DOHH2 (cell line): ENCODE results near the gene NGDN.

Source experiments
- H3F3A ChIP-seq: fragments of 200-600 bp; sonication (generic), shearing (Covaris generic); 2 replicates; pipeline ENCODE4 v1.6.0; 2016; ENCODE audit warnings: antibody characterized with exemption, mild to moderate bottlenecking; ENCODE audit not compliant: control insufficient read depth, insufficient read depth
- H3K27ac ChIP-seq: fragments of 200-600 bp; sonication (generic); 2 replicates; pipeline ENCODE4 v1.5.1; 2014; ENCODE audit warnings: low read depth, mild to moderate bottlenecking, low read length, moderate library complexity
- H3K27me3 ChIP-seq: fragments of 200-600 bp; sonication (generic); 2 replicates; pipeline ENCODE4 v1.6.1; 2014; ENCODE audit warnings: mild to moderate bottlenecking, low read length, mixed read lengths; ENCODE audit not compliant: control insufficient read depth
- H3K36me3 ChIP-seq: fragments of 200-600 bp; sonication (generic); 2 replicates; pipeline ENCODE4 v1.6.1; 2014; ENCODE audit warnings: mild to moderate bottlenecking, low read length, moderate library complexity, mixed read lengths; ENCODE audit not compliant: control insufficient read depth
- H3K4me1 ChIP-seq: fragments of 200-600 bp; sonication (generic); 2 replicates; pipeline ENCODE4 v1.6.1; 2014; ENCODE audit warnings: mild to moderate bottlenecking, low read length, mixed read lengths; ENCODE audit not compliant: control insufficient read depth
- H3K4me2 ChIP-seq: fragments of 200-600 bp; sonication (generic); 2 replicates; pipeline ENCODE4 v1.6.0; 2014; ENCODE audit warnings: mild to moderate bottlenecking, low read length, moderate library complexity
- H3K4me3 ChIP-seq: fragments of 200-600 bp; sonication (generic); 2 replicates; pipeline ENCODE4 v1.5.1; 2014; ENCODE audit warnings: mild to moderate bottlenecking, low read length, mixed read lengths
- H3K79me2 ChIP-seq: fragments of 200-600 bp; sonication (generic); 2 replicates; pipeline ENCODE4 v1.6.1; 2014; ENCODE audit warnings: mild to moderate bottlenecking, low read length, mixed read lengths; ENCODE audit not compliant: control insufficient read depth
- H3K9me2 ChIP-seq: fragments of 200-600 bp; sonication (generic); replicated peaks from 2 replicates; pipeline ENCODE4 v1.6.1; 2014; ENCODE audit warnings: mild to moderate bottlenecking, low read length, mixed read lengths; ENCODE audit not compliant: control insufficient read depth
- H3K9me3 ChIP-seq: fragments of 200-600 bp; sonication (generic); 2 replicates; pipeline ENCODE4 v1.6.1; 2014; ENCODE audit warnings: antibody characterized with exemption, low read length, mixed read lengths; ENCODE audit not compliant: control insufficient read depth, insufficient read depth
- H4K20me1 ChIP-seq: fragments of 200-600 bp; sonication (generic); 2 replicates; pipeline ENCODE4 v1.6.0; 2014; ENCODE audit warnings: low read depth, mild to moderate bottlenecking, antibody characterized with exemption, low read length, moderate library complexity; ENCODE audit not compliant: control insufficient read depth, insufficient read depth
- EZH2phosphoT487 ChIP-seq: fragments of 200-600 bp; sonication (generic); IDR thresholded peaks from 2 replicates; pipeline ENCODE4 v1.6.1; 2017; ENCODE audit warnings: borderline replicate concordance, mild to moderate bottlenecking, antibody characterized with exemption, low read length, moderate library complexity, mixed read lengths
- TF ChIP-seq, protein P1 (sequence below): fragments of 200-600 bp; sonication (generic); IDR thresholded peaks from one replicate; pipeline ENCODE4 v1.5.1; 2014; ENCODE audit warnings: antibody characterized with exemption, mild to moderate bottlenecking, low read depth, low read length; ENCODE audit not compliant: poor library complexity, severe bottlenecking

The NGDN gene

DNA sequence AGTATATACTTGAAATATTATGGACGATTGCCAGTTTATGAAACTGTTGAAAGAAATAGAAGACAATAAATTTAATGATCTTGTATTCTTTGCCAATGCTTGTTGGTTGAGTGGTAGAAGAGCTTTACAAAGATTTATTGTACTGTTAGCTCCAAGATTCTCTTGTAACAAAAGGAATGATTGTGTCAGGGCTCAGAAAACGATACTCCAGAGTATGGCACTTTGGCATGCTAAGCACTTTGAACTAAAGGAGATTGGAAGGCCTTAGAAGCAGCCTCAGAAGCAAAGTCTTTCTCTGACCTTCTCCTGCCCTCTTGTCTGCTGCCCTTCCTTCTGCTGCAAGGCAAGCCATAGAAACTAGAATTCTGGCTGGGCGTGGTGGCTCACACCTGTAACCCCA is 4.2 kb upstream of the NGDN start:
- no peaks in the 10 kb centered on the region for H3F3A ChIP-seq
- no peak for TF ChIP-seq EZH2phosphoT487
- TF ChIP-seq, protein P1, sequence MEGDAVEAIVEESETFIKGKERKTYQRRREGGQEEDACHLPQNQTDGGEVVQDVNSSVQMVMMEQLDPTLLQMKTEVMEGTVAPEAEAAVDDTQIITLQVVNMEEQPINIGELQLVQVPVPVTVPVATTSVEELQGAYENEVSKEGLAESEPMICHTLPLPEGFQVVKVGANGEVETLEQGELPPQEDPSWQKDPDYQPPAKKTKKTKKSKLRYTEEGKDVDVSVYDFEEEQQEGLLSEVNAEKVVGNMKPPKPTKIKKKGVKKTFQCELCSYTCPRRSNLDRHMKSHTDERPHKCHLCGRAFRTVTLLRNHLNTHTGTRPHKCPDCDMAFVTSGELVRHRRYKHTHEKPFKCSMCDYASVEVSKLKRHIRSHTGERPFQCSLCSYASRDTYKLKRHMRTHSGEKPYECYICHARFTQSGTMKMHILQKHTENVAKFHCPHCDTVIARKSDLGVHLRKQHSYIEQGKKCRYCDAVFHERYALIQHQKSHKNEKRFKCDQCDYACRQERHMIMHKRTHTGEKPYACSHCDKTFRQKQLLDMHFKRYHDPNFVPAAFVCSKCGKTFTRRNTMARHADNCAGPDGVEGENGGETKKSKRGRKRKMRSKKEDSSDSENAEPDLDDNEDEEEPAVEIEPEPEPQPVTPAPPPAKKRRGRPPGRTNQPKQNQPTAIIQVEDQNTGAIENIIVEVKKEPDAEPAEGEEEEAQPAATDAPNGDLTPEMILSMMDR: no peak
- no peak overlapping the region for H3K4me2 ChIP-seq
- peaks cover 3% of the 10 kb centered on the region; the same call in 1 of the 2 replicates for H3K27me3 ChIP-seq
- H3K27ac ChIP-seq: no peak overlapping the region
- H3K4me1 ChIP-seq: peaks cover 6% of the 10 kb centered on the region
- H3K4me3 ChIP-seq: no peak overlapping the region
- no peaks in the 10 kb centered on the region for H3K9me2 ChIP-seq
- H4K20me1 ChIP-seq: no peaks in the 10 kb centered on the region
- H3K79me2 ChIP-seq: peaks cover 8% of the 10 kb centered on the region
- peaks cover 6% of the 10 kb centered on the region for H3K36me3 ChIP-seq
- peaks cover 7% of the 10 kb centered on the region for H3K9me3 ChIP-seq

DNA sequence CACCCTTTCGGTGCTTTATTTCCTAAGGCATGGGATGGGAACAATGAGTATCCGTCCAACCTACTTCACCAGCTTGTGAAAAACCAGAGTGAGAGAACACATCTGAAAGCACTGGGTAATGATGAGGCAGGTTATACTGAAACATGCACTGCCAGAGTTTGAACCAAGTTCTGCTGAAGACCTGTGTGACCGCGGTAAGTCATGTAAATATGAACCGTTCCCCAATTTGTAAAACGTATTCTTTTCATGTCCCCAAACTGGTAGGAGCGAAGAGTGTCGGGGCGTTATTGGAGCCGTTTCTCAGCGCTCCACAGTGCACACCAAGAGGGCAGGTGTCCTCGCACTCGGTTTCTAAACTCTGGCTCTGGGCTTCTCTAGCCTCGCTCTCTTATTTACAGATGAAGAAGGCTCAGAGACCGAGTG is 788 bp upstream of the NGDN start:
- peaks cover 25% of the 10 kb centered on the region for H3K79me2 ChIP-seq
- H3K9me2 ChIP-seq: no peaks in the 10 kb centered on the region
- peak overlapping the region; percentile 91 for H3K4me3 ChIP-seq
- peak overlapping the region; percentile 74 for H3K4me2 ChIP-seq
- H3K27me3 ChIP-seq: no peaks in the 10 kb centered on the region
- peaks cover 12% of the 10 kb centered on the region for H3K4me1 ChIP-seq
- H3K27ac ChIP-seq: peak overlapping the region; percentile 40; the same call in 1 of the 2 replicates
- TF ChIP-seq, protein P1: no peak
- TF ChIP-seq EZH2phosphoT487: no peak
- H4K20me1 ChIP-seq: no peaks in the 10 kb centered on the region
- H3K36me3 ChIP-seq: peaks cover 38% of the 10 kb centered on the region
- H3F3A ChIP-seq: no peaks in the 10 kb centered on the region
- H3K9me3 ChIP-seq: peaks cover 7% of the 10 kb centered on the region

DNA sequence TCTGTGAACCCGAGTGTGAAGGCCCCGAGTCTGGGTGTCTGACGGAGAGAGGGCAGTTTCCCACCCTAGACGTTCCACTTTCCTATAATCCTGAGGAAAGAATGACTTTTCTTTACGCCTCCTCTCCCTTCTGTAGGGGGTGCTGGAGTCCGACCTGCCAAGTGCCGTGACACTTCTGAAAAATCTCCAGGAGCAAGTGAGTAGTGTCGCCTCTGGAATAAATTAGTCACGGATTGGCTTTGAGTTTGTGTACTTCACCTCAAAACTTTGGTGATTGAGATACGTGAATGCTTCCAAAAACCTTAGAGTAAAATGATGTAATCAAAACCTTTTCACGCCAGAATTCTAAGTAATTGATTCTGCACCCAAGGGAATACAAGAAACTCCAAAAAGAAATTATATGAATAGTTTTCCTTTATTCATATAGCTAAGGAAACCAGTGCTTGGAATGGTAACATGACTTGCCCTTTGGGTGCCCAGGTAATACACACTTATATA is 452 bp downstream of the NGDN start:
- TF ChIP-seq, protein P1: no peak
- TF ChIP-seq EZH2phosphoT487: no peak
- Histone ChIP-seq H3K4me3 (peak overlapping the region; percentile 91), H3K4me2 (peak overlapping the region; percentile 74), H3K9me2 (no peaks in the 10 kb centered on the region), H3K27me3 (no peaks in the 10 kb centered on the region), H3K79me2 (peaks cover 25% of the 10 kb centered on the region), H4K20me1 (no peaks in the 10 kb centered on the region), H3K4me1 (peaks cover 12% of the 10 kb centered on the region), H3F3A (0 out of 2 replicates have a peak, but pooled peaks cover 4% of the 10 kb centered on the region), H3K27ac (peak overlapping the region; percentile 40), H3K36me3 (peaks cover 50% of the 10 kb centered on the region), H3K9me3 (peaks cover 7% of the 10 kb centered on the region)
